ENCODE measurements around the gene CFAP119. TPM values are rescaled to one million over a fixed set of nuclear protein-coding genes. Genes with fewer than 3 reads are reported as not detected.

The CFAP119 gene
- polyA plus RNA-seq, 12 donors = 0.94 to 3.9 (median 2.0) TPM; not detected in 2

DNA sequence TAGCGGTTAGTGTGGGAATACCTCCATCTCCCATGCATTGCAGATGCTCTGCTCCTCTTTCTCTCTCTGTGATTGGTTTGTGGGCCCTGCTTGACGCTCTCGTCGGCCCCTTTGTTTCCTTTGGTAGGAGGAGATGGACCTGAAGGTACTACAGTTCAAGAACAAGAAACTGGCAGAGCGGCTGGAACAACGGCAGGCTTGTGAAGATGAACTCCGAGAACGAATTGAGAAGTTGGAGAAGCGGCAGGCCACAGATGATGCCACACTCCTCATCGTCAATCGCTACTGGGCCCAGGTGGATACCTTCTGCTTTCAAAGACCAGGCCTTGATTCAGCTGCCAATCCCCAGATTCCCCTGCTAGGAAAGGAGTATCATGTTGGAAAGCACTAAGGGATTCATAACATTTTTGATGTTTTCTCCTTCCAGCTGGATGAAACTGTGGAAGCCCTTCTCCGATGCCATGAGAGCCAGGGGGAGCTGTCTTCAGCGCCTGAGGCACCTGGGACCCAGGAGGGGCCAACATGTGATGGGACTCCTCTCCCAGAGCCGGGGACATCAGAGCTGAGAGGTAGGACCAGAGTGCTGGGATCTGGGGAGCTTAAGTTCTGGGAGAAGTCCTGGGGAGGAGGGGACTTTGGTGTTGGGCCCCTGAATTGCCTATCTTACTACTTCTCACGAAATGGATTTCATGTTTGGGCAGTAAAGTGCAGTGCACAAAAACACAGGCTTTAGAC, 1.3 kb upstream of the CFAP119 start:
- DNase-seq = no peak

DNA sequence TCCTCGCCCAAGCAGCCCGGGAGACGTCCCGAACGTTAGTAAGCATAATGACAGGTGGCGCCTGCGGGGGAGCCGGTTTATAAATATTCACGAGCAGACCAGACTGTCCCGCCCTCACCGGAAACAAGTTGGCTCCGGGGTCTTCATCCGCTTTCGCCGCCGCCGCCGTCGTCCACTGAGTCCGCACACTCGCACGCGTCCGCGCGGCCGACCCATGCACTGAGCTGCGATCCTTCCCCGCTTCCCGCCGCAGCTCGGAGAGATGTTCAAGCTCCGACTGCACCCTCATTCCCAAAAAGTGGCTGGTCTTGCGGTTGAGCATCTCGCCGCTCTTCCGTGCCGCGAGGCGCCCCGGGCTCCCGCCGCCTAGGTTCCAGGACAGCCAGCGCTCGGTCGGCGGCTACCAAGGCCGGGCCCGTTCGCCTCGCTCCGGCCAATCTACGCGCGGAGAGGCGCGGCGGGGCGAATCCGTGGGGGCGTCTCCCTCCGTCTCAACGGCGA, 385 bp downstream of the CFAP119 start:
- no peak for DNase-seq

DNA sequence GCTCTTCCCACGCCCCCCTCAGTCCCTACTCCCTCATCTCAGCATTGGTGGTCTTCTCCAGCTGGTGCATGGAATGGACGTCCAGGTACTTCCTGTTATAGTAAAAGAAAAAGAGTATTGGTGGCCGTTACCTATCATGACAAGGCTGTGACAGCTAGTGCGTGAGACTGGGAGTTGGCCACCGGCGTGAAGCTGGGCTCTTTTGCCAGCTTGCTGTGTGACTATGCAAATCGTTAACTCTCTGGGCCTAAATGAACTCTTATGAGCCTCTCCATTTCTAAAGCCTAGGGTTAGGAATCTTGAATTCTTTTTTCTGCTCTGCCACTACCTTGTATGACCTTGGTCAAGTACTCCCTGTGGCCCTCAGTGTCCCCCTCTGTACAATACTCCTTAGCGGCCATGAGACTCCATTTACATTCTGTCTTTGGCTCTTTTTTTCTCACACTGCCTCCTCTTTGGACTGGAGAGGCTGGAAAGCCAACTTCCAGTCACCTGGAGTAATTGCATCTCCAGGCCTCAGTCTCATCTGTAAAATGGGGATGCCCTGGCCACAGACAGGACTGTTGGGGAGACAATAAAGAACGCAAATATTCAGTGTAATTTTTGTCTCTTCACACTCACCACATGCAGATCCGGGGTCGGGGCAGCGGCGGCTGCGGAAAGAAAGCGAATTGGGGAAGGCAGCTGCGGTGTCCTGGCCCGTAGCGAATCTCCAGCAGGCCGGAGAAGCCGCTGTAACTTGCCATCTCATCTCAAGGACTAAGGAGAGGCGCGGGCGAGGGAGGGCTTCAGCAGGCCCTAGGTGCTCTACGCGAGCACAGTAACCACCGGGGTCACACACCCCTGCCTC, 1.1 kb downstream of the CFAP119 start:
- DNase-seq = no peak

DNA sequence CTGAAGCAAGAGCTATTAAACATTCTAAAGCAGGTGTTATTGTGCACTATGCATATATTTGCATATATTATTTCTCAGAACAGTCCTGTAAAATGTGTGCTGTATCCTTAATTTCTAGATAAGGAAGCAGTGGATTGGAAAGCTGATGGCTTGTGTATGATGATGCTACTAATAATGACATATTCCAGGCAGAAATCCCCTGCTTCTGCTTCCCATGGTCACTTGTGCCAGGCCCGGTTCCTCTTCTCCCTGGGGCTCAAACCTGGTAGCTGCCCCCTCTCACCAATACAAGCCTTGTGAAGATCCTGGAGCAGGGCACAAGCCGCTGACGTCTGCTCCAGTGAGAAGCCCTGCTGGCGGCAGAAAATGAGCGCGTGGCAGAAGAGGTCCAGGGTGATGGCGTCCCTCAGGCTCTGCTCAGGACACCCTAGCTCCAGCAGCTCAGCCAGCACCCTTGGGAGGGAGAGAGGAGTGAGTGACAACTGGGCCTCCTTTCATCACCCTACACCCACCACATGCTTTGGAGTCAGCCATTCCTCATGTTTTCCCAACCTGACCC, 1.8 kb downstream of the CFAP119 start:
- no peak for DNase-seq

DNA sequence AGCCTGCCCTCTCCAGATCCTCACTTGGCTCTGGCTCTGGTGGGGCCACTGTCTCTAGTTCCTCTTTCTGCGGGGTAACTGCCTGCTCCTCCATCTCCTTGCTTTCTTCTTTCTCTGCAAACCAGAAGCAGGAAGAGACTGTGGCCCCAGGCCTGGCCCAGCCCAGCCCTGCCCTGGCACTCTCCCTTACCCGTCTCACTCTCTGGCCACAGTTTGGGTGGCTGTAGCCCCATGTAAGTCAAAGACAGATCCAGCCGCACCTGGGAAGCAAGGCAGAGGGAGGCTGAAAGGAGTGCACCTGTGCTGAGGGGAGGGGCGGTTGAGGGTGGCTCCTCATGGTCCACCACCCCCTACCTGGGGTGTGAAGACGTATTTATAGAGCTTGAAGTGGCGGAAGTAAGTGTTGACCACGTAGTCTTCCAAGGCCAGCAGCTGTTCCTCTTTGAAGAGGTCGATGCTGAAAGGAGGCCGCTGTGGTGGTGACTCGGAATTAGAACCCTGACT, 2.8 kb downstream of the CFAP119 start:
- DNase-seq = no peak

DNA sequence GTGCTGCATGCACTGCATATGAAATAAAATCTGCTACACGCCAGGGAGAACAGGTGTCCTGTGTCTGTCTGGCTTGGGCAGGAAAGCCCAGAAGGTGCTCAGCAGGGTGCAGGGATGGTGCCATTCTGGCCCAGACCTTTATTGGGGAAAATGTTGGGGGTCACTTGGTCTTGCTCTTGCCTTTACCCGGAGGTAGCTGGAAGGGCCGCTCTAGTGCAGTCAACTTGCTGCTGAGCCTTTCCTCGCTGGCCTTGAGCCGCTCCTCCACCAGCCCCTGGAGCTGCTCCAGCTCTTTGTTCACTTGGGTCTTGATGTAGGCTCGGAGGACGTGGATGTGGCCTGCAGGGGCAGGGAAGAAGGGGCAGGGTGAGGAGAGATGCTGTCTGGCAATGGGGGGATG, 4.5 kb downstream of the CFAP119 start:
- DNase-seq = no peak

DNA sequence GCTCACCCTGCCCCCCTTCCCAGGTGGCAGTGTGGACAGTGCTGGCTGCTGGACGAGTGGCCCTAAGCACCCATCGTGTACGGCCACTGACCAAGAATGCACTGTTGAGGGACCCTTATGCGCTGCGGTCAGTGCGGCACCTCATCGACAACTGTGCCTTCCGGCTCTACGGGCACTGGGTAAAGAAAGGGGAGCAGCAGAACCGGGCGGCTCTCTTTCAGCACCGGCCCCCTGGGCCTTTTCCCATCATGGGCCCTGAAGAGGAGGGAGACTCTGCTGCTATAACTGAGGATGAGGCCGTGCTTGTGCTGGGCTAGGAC, 5.1 kb downstream of the CFAP119 start:
- no peak for DNase-seq

DNA sequence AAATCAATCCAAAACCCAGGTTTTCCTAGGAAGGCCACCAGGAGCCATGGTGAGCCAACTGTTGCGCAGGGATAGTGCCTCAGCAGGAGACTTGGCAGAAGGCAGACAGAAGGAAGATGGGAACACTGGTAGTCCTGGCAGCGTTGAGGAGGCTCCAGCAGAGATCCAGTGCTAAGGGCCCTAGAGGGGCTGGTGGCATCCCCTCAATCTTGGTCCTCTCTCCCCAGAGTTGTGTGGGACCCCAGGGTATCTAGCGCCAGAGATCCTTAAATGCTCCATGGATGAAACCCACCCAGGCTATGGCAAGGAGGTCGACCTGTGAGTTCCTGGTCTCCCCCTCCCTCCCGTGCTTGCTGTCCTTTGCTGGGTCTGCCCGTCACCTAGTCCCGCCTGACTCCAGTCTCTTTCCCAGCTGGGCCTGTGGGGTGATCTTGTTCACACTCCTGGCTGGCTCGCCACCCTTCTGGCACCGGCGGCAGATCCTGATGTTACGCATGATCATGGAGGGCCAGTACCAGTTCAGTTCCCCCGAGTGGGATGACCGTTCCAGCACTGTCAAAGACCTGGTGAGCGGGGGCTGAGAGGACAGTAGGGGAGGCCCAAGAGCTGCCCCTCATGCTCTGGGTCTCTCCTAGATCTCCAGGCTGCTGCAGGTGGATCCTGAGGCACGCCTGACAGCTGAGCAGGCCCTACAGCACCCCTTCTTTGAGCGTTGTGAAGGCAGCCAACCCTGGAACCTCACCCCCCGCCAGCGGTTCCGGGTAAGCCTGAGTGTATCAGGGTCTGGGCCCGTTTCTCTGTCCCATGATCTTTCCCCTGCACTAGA, 5.7 kb downstream of the CFAP119 start:
- DNase-seq = no peak

DNA sequence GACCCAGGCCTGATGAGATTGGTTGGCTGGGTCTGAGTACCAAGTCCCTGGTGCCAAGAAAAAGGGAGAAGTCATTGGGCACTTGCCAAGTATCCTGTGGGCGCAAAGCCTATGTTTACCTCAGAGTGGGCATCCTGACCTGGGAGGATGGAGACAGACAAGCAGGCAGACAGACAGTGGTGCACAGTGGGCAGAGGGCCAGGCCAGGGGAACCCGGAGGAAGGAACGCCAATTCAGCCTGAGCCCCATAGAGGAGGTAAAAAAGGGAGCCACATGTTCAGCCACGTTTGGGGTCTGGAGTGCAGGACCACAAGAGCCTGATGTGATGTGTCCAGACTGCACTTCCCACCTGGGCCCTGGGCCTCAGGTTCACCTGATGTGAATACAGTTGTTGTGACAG, 8.3 kb downstream of the CFAP119 start:
- DNase-seq = no peak

DNA sequence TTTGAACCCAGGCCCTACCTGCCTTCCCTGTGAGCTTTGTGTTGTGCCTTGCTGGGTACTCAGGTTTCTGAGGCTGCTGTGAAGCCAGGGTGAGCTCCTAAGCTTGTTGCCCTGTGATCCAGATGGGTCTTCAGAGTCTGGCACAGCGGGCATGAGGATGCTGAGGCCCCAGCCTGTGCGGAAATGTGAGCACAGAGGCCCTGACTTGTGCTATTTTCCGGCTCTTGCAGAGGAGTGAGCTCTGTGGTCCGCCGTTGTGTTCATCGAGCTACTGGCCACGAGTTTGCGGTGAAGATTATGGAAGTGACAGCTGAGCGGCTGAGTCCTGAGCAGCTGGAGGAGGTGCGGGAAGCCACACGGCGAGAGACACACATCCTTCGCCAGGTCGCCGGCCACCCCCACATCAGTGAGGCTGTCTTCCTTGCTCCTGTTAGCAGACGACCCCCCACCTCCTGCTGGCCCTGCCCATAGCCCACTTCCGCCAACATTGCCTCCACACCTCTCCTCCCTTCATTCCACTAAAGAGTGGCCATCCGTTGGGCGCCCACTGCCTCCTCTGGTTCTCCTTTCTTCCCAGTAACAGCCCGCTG, 10.9 kb downstream of the CFAP119 start:
- no peak for DNase-seq

DNA sequence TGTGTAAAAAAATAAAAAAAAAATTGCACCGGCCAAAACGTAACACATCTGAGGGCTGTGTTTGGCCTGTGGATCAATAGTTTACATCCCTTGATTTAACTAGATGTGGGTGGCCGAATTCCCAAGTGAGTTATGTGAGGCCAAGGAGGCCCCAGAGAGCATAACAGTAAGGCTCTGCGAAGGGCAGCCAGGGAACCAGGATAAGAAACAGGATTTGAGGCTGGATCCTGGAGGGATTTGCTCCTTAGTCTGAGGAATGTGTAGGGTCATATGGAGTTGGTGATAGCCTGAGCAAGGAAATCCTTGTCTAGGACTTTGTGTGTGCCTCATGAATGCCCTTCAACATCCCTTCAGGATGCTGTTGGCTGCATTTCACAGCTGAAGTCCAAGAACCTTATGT, 11.7 kb downstream of the CFAP119 start:
- DNase-seq = no peak

DNA sequence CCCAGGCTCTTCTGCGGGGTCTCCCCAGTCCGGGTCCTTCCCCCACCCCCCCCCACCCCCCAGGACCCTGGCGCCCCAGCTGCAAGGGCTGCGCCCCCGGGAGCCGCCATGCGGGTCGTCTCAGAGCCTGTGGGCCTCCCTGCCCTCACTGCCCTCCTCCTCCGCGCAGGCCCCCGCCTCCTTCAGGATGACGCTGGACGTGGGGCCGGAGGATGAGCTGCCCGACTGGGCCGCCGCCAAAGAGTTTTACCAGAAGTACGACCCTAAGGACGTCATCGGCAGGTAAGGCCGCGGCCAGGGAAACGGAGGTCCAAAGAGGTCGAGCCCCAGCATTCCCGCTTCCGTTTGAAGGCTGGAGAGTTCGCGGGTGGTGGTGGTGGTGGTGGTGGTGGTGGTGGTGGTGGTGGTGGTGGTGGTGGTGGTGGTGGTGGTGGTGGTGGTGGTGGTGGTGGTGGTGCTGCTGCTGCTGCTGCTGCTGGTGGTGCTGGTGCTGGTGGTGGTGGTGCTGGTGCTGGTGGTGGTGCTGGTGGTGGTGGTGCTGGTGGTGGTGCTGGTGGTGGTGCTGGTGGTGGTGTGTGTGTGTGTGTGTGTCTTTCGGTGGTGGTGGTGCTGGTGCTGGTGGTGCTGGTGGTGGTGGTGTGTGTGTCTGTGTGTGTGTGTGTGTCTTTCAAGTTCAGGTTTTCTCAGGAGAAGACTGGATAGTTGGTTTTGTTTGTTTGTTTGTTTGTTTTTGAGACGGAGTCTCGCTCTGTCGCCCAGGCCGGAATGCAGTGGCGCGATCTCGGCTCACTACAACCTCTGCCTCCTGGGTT, 13.0 kb downstream of the CFAP119 start:
- DNase-seq = no peak

DNA sequence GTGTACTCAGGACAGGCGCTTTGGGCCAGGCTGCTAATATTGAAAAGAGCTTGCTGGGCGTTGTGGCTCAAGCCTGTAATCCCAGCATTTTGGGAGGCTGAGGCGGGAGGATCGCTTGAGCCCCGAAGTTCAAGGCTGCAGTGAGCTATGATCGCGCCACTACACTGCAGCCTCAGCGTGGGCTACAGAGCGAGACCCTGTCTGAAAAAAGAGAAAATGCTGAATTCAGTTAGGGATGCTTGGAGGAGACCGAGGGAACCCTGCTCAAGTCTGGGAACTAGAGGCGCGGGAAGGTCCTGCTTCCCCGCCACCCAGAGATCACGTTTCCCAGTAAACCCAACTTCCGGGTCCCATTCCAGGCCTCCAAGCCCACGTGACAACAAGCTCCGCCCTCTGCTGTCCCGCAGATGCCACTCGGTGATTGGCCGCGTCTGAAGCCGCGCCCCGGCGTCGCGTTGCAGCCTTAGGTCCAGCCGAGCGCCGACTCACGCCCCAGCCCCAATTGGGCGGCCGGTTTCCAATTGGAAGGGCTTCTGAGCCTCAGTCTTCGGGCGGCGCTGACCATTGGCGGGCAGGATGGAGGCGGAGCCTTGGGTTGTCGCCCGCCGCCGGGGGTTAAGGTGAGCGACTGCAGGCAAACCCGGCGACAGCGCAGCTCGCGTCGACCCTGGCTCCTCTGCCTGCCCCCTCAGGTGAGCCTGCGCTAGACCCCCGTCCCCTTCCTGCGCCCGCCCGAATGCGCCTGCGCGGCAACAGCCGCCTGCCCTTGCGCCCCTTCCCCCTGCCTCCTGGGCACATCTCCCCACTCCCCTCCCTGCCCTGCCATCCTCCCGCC, 13.8 kb downstream of the CFAP119 start, which contains the start of gene PHKG2:
PHKG2 (plus strand) TSS at position 627 of the 835 bp plus-strand sequence. CDS start 396 bp downstream, outside the sequence.
- peak; percentile 99 for DNase-seq

DNA sequence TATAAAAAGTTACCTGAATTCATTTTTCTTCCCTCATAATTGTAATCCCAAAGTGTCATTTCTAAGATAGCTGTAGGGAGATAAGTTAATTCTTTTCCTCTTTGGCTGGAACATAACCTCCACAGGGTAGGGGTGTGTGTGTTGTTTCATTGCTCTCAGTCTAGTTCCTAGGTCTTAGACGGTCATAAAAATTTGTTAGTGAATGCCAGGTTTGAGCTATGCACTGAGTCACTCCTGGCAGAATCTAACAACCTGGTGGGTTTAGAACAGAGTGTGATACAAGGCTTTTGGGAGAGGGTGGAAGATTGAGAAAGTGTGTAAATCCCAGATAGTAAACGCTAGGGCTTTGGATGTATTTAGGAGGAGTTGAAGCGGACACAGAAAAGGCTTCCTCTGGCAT, 14.5 kb downstream of the CFAP119 start:
- no peak for DNase-seq

DNA sequence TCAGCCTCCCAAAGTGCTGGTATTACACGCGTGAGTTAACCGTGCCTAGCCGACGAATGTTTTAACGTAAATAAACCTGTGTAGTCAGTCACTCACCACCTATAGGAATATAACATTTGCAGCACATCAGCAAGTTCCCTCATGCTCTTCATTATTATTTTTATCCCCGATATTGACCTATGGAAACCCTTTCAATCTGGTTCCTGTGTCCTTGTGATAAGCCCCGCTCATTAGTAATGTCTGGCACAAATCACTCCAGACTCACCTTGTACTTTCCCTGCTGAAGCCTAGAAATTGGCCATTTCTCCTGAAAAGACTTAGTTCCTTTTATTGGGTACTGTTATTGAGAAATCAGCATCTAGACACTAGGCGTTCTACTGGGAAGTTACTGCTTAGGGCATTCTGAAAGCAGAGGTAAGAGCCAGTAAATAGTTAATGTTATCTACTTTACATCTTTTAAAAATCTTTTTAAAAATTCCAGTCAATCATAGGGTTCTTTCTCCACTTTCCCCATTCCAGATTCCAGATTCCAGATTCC, 15.2 kb downstream of the CFAP119 start:
- no peak for DNase-seq

DNA sequence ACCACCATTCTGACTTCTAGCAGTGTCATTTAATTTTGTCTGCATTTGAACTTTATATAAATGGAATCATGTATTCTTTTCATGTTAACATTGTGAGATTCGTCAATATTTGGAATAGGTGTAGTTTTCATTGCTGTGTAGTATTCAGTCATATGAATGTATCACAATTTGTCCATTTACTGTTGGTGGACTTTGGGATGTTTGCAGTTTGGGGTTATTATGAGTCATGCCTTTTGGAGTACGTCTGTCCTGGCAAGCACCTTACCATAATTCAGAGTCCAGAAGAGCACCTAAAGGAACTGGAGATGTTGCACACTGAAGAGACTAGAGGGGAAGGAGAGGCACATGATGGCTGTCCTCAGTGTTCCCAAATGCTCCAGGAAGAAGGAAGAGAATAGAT, 16.8 kb downstream of the CFAP119 start:
- no peak for DNase-seq

DNA sequence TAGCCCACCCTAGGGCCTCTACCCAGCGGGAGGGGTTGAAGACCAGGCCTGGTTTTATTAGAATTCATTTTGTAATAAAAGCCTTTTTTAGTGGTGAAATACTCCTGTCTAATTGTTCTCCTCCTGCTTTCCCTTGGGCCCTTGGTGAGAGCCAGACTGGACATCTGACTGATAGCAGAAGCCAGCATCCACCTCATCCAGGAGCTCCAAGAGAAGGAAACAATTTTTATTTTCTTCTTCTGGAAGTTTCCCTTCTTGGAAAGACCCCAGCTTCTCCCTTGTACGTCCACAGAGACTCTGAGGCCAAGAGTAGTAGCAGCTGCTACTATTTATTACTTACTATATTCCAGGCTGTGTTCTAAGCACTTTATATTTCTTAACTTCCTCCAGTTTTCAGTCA, 17.7 kb downstream of the CFAP119 start:
- DNase-seq = peak; percentile 88

DNA sequence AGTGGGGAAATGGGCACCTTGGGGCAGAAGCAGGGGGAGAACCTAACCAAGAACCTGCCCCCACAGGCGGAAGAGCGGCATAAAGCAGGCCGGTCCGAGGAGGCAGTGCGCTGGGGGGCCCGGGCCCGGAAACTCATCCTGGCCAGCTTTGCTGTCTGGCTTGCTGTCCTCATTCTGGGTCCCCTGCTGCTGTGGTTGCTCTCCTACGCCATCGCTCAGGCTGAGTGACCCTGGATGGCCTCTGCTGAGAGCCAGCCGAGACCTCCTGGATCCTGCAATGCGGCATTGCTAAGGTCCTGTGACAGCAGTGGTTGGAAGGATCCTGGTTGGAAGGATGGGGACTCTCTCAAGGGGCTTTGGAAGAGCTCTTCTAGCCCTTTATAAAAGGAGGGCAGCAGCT, 18.1 kb downstream of the CFAP119 start:
- peak; percentile 59 for DNase-seq

DNA sequence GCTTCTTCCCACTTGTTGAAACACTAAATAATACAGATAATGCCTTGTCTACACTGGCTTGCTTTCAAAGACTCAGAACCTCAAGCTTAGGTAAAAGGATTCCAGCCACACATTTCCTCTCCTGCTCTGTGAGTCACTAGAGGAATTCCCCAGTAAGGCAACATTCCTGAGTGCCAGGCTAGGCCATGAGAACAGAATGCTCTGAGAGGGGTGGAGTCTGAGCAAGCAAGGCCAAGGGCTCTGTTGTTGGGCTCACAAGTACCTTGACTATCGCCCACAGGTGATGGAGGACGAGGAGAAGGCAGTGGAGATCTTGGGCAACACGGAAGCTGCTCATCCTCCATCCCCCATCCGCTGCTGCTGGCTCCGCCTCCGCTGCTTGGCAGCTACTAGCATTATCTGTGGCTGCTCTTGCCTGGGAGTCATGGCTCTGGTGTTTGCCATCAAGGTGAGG, 20.4 kb downstream of the CFAP119 start:
- no peak for DNase-seq
